Neuron (in vitro differentiated cells): Measurements from ENCODE around the gene MMP12.

Experiments used
- H2AFZ ChIP-seq: one replicate; pipeline ENCODE4 v1.6.1; 2013; ENCODE audit warnings: low read depth, mild to moderate bottlenecking, inconsistent platforms, low read length, moderate library complexity
- H3K27me3 ChIP-seq: one replicate; pipeline ENCODE4 v1.6.1; 2013; ENCODE audit warnings: low read length; ENCODE audit not compliant: insufficient read depth
- H3K36me3 ChIP-seq: one replicate; pipeline ENCODE4 v1.6.1; 2013; ENCODE audit warnings: low read length; ENCODE audit not compliant: insufficient read depth
- H3K4me1 ChIP-seq: one replicate; pipeline ENCODE4 v1.6.1; 2013; ENCODE audit warnings: low read length; ENCODE audit not compliant: insufficient read depth
- H3K4me3 ChIP-seq: 2 replicates; pipeline ENCODE4 v1.5.1; 2013; ENCODE audit warnings: mild to moderate bottlenecking, low read length, moderate library complexity
- H3K9me3 ChIP-seq: one replicate; pipeline ENCODE4 v1.6.1; 2013; ENCODE audit warnings: low read length

Gene MMP12

DNA sequence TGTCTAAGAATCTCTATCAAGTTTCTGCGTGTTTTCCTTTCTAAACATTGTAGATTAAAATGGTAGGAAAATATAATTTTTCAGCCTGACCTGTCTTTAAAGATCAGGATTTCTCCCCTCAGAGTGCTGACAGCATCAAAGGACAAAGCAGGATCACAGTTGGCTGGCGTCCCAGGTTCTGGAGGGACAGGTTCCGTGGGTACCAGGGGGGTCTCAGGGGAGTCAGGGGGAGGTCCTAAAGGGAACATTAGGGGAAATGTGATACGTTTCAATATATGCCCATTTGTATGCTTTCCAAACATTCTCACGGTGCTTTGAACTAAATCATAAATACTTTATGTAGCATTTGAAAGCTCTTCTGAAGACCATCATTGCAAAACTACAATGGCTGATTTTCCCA, 34.8 kb downstream of the MMP12 start:
- Histone ChIP-seq H3K9me3 (no peaks in the 10 kb centered on the region), H3K27me3 (no peaks in the 10 kb centered on the region), H3K4me3 (no peak overlapping the region), H3K4me1 (no peaks in the 10 kb centered on the region), H3K36me3 (no peaks in the 10 kb centered on the region), H2AFZ (no peak overlapping the region)

DNA sequence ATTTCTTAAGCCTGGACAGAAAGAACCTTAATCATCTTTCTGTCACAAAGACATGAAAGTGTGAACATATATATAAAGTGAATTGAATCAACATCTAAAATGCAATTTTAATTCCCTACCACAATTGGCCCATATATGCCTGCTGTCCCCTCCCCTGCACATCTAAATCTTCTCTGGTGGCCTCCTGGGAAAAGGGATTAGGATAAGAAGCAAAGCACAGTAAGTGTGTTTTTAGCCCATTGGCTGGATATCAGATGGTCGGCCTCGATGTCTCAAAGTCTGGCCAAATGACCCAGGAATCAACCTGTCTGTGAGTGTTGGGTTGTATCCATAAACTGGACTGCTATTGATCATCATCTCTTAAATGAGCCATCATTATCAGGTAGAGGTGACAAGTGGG, 37.1 kb downstream of the MMP12 start:
- Histone ChIP-seq H3K36me3 (no peaks in the 10 kb centered on the region), H3K4me3 (no peak overlapping the region), H3K9me3 (no peaks in the 10 kb centered on the region)

DNA sequence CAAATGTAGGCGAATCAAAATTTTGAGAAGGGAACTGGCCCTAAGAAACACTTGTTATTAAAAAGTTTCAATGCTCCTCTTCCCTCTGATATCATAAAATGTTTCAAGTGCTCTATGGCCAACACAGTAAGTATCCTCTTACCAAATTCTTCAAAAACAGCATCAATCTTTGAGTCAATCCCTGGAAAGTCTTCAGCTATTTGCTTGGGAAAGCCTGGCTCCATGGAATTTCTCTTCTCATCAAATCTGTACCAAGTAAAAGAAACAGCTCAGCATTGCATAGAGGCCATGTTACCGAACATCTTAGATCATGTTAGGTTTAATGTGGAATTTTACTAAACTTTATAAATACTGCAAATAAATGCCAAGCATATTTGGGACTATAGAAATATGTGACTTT, 37.6 kb downstream of the MMP12 start:
- Histone ChIP-seq H3K36me3 (no peaks in the 10 kb centered on the region), H3K27me3 (no peaks in the 10 kb centered on the region), H3K4me1 (no peaks in the 10 kb centered on the region), H3K4me3 (no peak overlapping the region), H3K9me3 (no peaks in the 10 kb centered on the region), H2AFZ (no peak overlapping the region)

More for the DNA sequence above, 37.1 kb downstream of the MMP12 start:
- Histone ChIP-seq H3K4me1 (no peaks in the 10 kb centered on the region), H2AFZ (no peak overlapping the region), H3K27me3 (no peaks in the 10 kb centered on the region)

DNA sequence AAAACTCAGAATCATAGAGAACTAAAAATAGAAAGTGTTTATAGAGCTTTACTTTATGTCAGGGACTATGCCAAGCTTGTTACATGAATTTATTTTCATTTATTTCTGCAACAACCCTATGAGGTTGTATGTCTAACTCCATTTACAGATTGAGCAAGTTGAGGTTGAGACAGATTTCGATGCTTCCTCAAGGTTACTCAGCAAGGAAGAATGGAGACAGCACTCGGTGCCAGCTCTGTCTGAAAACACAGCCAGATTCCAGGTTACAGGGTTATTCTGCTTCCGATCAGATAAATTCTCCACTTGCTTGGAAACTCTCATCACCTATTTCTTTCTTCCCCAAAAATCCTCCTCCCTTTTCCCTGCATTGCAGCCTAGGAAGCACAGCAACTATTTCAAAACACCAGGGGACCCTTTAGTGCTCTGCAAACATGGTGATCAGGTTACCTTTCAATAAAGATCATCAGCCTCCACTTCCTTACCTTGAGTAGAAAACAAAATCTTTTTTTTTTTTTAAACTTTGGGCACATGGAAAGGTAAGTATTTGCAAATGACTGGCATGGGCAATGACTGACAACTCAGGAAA, 38.4 kb downstream of the MMP12 start:
- no peak overlapping the region for H3K4me3 ChIP-seq
- H3K9me3 ChIP-seq: no peaks in the 10 kb centered on the region
- H2AFZ ChIP-seq: no peak overlapping the region
- no peaks in the 10 kb centered on the region for H3K4me1 ChIP-seq
- H3K27me3 ChIP-seq: no peaks in the 10 kb centered on the region
- H3K36me3 ChIP-seq: no peaks in the 10 kb centered on the region

DNA sequence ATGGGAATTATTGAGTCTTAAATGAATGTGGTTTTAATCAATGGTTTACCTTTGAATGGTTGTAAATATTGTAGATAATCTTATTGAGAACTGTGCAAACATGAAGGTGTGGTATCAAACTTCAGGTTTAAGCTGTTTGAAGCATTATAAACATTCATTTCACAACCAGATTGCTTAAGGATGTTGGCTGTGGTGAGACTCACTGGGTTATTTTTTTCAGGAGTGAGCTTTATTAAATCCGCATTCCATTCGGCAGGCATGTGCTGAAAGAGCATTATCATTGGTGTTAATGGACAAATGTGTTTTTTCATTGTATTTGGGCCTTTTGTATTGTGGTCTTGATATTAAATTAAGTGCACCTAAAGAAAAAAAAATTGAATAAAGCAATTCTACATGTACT, 41.1 kb downstream of the MMP12 start:
- Histone ChIP-seq H3K4me1 (no peaks in the 10 kb centered on the region), H2AFZ (no peak overlapping the region), H3K27me3 (no peaks in the 10 kb centered on the region), H3K9me3 (no peaks in the 10 kb centered on the region), H3K36me3 (no peaks in the 10 kb centered on the region), H3K4me3 (no peak overlapping the region)

DNA sequence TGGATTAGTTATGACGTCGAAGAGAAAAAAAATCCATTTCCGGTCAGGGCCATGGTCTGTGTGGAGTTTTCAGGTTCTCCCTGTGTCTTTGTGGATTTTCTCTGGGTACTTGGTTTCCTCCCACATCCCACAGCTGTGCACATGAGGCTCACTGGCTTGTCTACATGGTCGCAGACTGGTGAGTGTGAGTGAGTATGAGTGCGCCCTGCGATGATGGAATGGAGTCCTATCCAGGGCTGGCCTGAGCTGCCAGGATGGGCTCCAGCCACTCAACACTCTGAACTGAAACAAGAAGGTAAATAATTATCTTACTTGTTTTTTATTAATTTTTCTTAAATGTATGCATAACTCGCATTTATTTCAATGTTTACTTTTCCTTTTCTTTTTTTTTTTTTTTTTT, 42.2 kb downstream of the MMP12 start:
- Histone ChIP-seq H3K4me3 (no peak overlapping the region), H3K9me3 (no peaks in the 10 kb centered on the region), H3K27me3 (no peaks in the 10 kb centered on the region)

DNA sequence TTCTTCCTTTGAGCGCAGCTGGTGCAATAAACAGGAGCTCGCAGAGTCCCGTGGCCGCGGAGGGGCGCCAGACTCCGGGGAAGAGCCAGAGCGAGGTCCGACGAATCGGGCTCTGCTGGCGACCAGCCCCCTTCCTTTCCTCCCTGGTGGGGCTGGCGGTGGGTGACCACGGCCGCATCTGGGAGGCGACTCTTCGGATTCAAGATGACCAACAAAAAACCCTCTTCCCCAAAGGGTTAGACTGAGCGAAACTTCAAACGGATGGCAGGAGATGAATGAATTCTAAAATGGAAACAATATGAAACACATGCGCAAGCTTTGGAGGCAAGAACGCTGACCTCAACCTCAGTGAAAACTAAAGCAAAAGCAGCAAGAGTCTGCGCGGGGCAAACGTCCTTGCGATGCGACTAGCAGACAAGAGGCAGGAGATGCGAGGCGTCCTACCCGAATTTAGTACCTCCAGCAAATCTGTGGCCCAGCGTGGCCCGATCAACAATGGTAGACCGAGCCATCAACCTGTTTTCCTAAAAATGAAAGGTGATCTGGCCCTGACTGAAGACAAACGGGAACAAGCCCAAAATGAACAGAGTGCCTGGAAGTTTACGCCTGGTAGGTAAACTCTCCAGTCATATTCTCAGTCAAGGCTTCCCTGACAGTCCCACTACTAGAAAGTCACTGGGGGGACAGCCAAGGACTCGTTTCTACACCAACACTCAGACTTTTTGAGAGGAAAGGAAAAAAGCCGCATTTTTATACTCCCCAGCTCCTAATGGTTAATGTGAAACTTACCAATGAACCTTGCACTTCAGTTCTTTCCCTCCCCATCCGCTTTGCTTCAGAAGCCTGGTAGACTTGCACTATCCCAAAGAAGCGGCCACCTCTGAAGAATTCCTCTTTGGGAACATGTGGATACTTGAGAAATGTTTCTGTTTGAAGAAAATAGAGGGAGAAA, 43.0 kb downstream of the MMP12 start:
- Histone ChIP-seq H3K27me3 (no peaks in the 10 kb centered on the region), H3K9me3 (no peaks in the 10 kb centered on the region), H2AFZ (no peak overlapping the region), H3K4me3 (no peak overlapping the region), H3K4me1 (no peaks in the 10 kb centered on the region), H3K36me3 (no peaks in the 10 kb centered on the region)

More for the DNA sequence above, 42.2 kb downstream of the MMP12 start:
- no peak overlapping the region for H2AFZ ChIP-seq
- H3K36me3 ChIP-seq: no peaks in the 10 kb centered on the region
- H3K4me1 ChIP-seq: no peaks in the 10 kb centered on the region

DNA sequence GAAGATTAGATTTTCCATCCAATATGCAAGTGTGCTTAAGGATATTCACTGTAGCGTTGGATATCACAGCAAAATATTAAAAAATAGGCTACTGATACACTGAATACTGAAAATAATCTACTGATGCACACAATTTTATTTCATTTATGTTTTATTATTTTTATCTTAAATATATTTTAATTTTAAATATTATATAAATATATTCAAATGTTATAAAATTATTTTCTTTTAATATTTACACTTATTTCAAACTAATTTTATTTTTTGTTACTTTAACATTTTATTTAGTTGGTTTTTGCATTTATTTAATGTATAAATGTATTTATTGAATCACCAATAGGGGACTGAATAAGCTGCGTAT, 43.7 kb downstream of the MMP12 start:
- no peaks in the 10 kb centered on the region for H3K27me3 ChIP-seq
- no peaks in the 10 kb centered on the region for H3K9me3 ChIP-seq
- no peak overlapping the region for H3K4me3 ChIP-seq
- H3K4me1 ChIP-seq: no peaks in the 10 kb centered on the region
- no peaks in the 10 kb centered on the region for H3K36me3 ChIP-seq
- no peak overlapping the region for H2AFZ ChIP-seq

DNA sequence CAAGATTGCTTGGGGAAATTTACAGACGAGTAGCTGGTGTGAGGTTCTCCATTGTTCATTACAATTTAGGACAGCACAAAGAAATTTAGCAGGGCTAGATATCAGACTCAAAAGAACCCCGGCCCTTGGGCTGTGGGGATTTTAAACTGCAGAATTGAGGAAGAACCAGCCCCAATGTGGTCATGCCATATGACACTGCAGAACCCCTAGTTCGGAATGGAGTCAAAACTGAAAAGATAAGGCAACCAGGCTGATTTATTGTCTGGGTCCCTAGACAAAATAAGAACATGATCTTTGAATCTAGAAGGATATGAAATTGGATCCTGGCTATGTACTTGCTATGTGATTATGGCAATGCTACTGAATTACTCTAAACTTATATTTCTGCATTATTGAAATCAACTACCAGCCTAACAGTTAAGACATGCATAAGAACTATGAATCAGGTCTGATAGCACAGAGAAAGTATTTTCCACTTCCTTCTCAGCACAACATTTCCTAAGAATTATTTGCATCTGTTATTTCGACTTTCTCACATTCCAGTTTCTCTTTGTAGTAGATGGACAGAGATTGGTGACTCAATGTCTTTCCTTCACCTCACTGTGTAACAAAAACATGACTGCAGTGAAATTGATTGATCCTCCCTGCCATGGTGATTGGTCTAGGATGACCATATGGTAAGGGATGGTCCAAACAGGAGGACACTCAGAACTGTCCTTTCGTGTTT, 44.6 kb downstream of the MMP12 start:
- Histone ChIP-seq H3K4me3 (no peak overlapping the region), H2AFZ (no peak overlapping the region), H3K9me3 (no peaks in the 10 kb centered on the region), H3K36me3 (no peaks in the 10 kb centered on the region), H3K4me1 (no peaks in the 10 kb centered on the region), H3K27me3 (no peaks in the 10 kb centered on the region)

DNA sequence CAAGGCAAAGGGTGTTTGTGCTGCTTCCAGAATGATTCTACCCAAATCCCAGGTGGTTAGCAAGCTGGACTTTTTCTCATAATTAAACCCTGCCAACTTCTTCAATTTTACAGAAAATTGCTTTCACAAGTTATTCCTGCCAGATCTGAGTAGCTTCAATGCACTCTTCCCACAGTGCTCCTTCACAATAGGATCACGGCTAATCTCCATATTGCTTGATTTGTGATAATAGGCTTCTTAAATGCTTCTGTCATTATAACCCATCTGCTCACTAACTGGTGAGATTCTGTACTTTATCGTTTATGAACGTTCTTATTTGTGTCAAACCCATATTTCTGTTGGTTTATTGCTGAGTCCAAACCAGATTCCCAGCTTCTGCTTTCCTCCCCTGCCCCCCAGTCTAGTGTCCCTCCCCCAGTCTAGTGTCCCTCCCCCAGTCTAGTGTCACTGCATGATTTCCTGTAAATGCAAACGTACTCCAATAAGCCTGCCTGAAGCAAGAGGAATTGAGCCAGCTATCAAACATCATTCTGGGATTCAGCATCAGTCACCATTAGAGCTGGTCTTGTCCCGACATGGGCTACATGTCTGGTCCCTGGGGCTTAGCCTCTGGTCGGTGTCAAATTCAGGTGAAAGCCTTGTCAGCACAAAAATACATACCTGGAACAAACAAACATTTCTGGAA, 45.3 kb downstream of the MMP12 start:
- no peak overlapping the region for H3K4me3 ChIP-seq
- H3K36me3 ChIP-seq: no peaks in the 10 kb centered on the region
- H3K4me1 ChIP-seq: no peaks in the 10 kb centered on the region
- H3K9me3 ChIP-seq: no peaks in the 10 kb centered on the region
- no peak overlapping the region for H2AFZ ChIP-seq
- H3K27me3 ChIP-seq: no peaks in the 10 kb centered on the region

DNA sequence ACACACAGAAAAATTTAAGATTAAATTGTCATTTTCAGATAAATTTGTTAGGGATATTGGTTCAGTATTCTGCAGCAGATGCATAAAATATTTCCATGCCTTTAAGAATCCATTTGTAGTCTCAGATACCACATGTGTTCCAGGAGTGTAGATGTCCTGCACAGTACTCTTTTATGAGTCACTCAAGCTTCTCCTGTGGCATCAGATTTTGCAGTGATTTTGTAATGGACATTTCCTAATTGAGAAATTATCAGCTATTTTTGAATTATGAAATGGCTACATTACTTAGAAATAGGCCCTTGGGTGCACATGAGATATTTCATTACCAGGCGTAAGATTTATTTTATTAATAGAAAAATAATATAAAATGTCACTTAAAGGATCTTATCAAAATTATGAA, 50.2 kb downstream of the MMP12 start:
- no peaks in the 10 kb centered on the region for H3K27me3 ChIP-seq

DNA sequence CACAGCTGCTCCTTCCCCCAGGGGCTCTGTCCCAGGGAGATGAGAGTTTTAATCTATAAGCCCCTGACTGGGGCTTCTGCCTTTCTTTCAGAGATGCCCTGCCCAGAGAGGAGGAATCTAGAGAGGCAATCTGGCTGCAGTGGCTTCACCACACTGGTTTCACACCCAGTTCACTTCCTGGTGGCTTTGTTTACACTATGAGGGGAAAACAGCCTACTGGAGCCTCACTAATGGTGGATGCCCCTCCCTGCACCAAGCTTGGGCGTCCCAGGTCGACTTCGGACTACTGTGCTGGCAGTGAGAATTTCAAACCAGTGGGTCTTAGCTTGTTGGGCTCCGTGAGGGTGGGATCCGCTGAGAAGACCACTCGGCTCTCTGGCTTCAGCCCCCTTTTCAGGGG, 55.3 kb downstream of the MMP12 start:
- H3K27me3 ChIP-seq: no peaks in the 10 kb centered on the region
- no peaks in the 10 kb centered on the region for H3K4me1 ChIP-seq
- no peak overlapping the region for H3K4me3 ChIP-seq
- no peak overlapping the region for H2AFZ ChIP-seq
- no peaks in the 10 kb centered on the region for H3K9me3 ChIP-seq
- no peaks in the 10 kb centered on the region for H3K36me3 ChIP-seq

More for the DNA sequence above, 50.2 kb downstream of the MMP12 start:
- H3K36me3 ChIP-seq: no peaks in the 10 kb centered on the region
- H3K9me3 ChIP-seq: no peaks in the 10 kb centered on the region
- no peak overlapping the region for H3K4me3 ChIP-seq
- no peak overlapping the region for H2AFZ ChIP-seq
- H3K4me1 ChIP-seq: no peaks in the 10 kb centered on the region

DNA sequence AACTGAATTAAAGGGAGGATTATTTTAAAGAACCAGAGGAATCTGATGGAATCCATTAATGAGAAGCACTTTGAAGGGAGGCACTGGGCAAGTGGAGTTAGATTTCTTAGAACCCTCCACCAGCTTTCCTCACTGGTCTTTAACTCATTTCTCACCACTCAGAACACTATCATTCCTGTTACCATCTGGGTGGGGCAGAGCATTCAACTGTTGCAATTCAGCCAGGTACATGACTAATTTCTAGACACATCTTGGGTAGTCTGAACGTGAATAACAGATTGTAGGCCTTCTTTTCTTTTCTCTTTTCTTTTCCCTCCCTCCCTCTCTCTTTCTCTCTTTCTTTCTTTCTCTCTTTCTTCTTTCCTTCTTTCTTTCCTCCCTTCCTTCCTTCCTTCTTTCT, 61.3 kb downstream of the MMP12 start:
- Histone ChIP-seq H3K4me3 (no peak overlapping the region), H3K36me3 (no peaks in the 10 kb centered on the region), H3K4me1 (no peaks in the 10 kb centered on the region), H3K9me3 (no peaks in the 10 kb centered on the region), H2AFZ (no peak overlapping the region), H3K27me3 (no peaks in the 10 kb centered on the region)
